IMR-90 (cell line): Measurements from ENCODE around the gene RBFOX2. TPM values are rescaled to one million over a fixed set of nuclear protein-coding genes. Genes with fewer than 3 reads are reported as not detected.

Source experiments
- ATAC-seq: fragments of 200-7000 bp; cut with Tn5 transposase; 2 replicates; pipeline ENCODE4 v1.9.1; 2020; ENCODE audit warnings: low read depth, mild to moderate bottlenecking, moderate library complexity
- BruUV-seq: library from RNA; stranded (reverse); fragments of 400-500 nt; replicated peaks from 2 replicates; lab custom pipeline; 2021; lab: Mats Ljungman, UMichigan
- CTCF ChIA-PET: fragments of 300-600 bp; formaldehyde crosslinking; extraction: SDS; loops from one replicate; lab custom pipeline; 2021; ENCODE audit warnings: antibody characterized with exemption; lab: Yijun Ruan, JAX
- POLR2A ChIA-PET: fragments of 300-600 bp; sonication (Branson Sonifier 250); formaldehyde crosslinking; loops from one replicate; lab custom pipeline; 2022; ENCODE audit warnings: antibody characterized with exemption; ENCODE audit not compliant: unreplicated experiment; lab: Charles Lee
- DNase-seq: peaks from one replicate; pipeline ENCODE4 v3.0.0; 2013
- H2AFZ ChIP-seq: replicated peaks from 2 replicates; pipeline ENCODE3; 2013; ENCODE audit warnings: low read length, mild to moderate bottlenecking; ENCODE audit not compliant: poor library complexity
- H2AK5ac ChIP-seq: 2 replicates; pipeline ENCODE4 v1.6.1; 2013; ENCODE audit warnings: low read depth, low read length, inconsistent platforms
- H2AK9ac ChIP-seq: replicated peaks from 2 replicates; pipeline ENCODE3; 2013; ENCODE audit warnings: mild to moderate bottlenecking, low read depth, low read length, moderate library complexity; ENCODE audit not compliant: poor library complexity
- H2BK120ac ChIP-seq: 2 replicates; pipeline ENCODE4 v1.6.1; 2013; ENCODE audit warnings: low read depth, low read length, inconsistent platforms
- H2BK15ac ChIP-seq: 3 replicates; pipeline ENCODE4 v1.6.1; 2013; ENCODE audit warnings: low read depth, low read length, inconsistent platforms
- H2BK20ac ChIP-seq: 2 replicates; pipeline ENCODE4 v1.6.1; 2013; ENCODE audit warnings: low read depth, mild to moderate bottlenecking, inconsistent platforms, low read length, moderate library complexity
- H2BK5ac ChIP-seq: 2 replicates; pipeline ENCODE4 v1.6.1; 2013; ENCODE audit warnings: mild to moderate bottlenecking, low read depth, low read length, inconsistent platforms; ENCODE audit not compliant: poor library complexity, severe bottlenecking
- H3K14ac ChIP-seq: replicated peaks from 2 replicates; pipeline ENCODE4 v1.6.1; 2013; ENCODE audit warnings: low read depth, low read length, inconsistent platforms
- H3K18ac ChIP-seq: 2 replicates; pipeline ENCODE4 v1.6.1; 2013; ENCODE audit warnings: low read depth, low read length, control low read depth
- H3K23ac ChIP-seq: 2 replicates; pipeline ENCODE4 v1.6.1; 2013; ENCODE audit warnings: low read depth, low read length, inconsistent platforms
- H3K27ac ChIP-seq: 2 replicates; pipeline ENCODE4 v1.5.1; 2013; ENCODE audit warnings: mild to moderate bottlenecking, control low read depth, low read length; ENCODE audit not compliant: insufficient read depth
- H3K27me3 ChIP-seq: 2 replicates; pipeline ENCODE4 v1.6.1; 2013; ENCODE audit warnings: low read length; ENCODE audit not compliant: control insufficient read depth, insufficient read depth
- H3K36me3 ChIP-seq: 2 replicates; pipeline ENCODE4 v1.6.1; 2013; ENCODE audit warnings: low read length, mixed read lengths; ENCODE audit not compliant: control insufficient read depth, insufficient read depth
- H3K4ac ChIP-seq: 2 replicates; pipeline ENCODE4 v1.6.1; 2013; ENCODE audit warnings: low read depth, low read length, inconsistent platforms
- H3K4me1 ChIP-seq: 2 replicates; pipeline ENCODE4 v1.6.1; 2013; ENCODE audit warnings: low read length, mixed read lengths; ENCODE audit not compliant: control insufficient read depth, insufficient read depth
- H3K4me2 ChIP-seq: 2 replicates; pipeline ENCODE4 v1.6.1; 2013; ENCODE audit warnings: low read depth, mild to moderate bottlenecking, control low read depth, low read length, moderate library complexity
- H3K4me3 ChIP-seq: 2 replicates; pipeline ENCODE4 v1.5.1; 2013; ENCODE audit warnings: low read depth, mild to moderate bottlenecking, control low read depth, low read length, moderate library complexity; ENCODE audit not compliant: insufficient read depth
- H3K56ac ChIP-seq: 2 replicates; pipeline ENCODE4 v1.6.1; 2013; ENCODE audit warnings: low read length, inconsistent platforms; ENCODE audit not compliant: insufficient read depth; ENCODE audit errors: extremely low read depth
- H3K79me1 ChIP-seq, 2 experiments: 2 replicates each; pipeline ENCODE4 v1.6.1; 2013; ENCODE audit warnings: low read length in 2 of 2, inconsistent platforms in 1 of 2, low read depth in 1 of 2
- H3K9ac ChIP-seq: 2 replicates; pipeline ENCODE4 v1.6.1; 2013; ENCODE audit warnings: low read depth, low read length, control low read depth
- H3K9me1 ChIP-seq: 2 replicates; pipeline ENCODE4 v1.6.1; 2013; ENCODE audit warnings: low read length, inconsistent platforms; ENCODE audit not compliant: insufficient read depth
- H3K9me3 ChIP-seq: 2 replicates; pipeline ENCODE4 v1.6.1; 2013; ENCODE audit warnings: low read length; ENCODE audit not compliant: control insufficient read depth, insufficient read depth
- H4K20me1 ChIP-seq: 2 replicates; pipeline ENCODE4 v1.6.1; 2013; ENCODE audit warnings: low read length, inconsistent platforms; ENCODE audit not compliant: insufficient read depth
- H4K5ac ChIP-seq: 2 replicates; pipeline ENCODE4 v1.6.1; 2013; ENCODE audit warnings: mild to moderate bottlenecking, low read depth, low read length, control low read depth
- H4K8ac ChIP-seq, 2 experiments: 2 replicates each; pipeline ENCODE4 v1.6.1; 2013; ENCODE audit warnings: low read depth in 2 of 2, low read length in 2 of 2, control low read depth in 1 of 2, inconsistent platforms in 1 of 2
- H4K91ac ChIP-seq: 2 replicates; pipeline ENCODE4 v1.6.1; 2013; ENCODE audit warnings: low read depth, low read length, inconsistent platforms; ENCODE audit not compliant: insufficient read depth
- FOS ChIP-seq: fragments of 150-350 bp; IDR thresholded peaks from 2 replicates; pipeline ENCODE4 v1.6.1; 2016; ENCODE audit warnings: low read depth, low read length
- MAFK ChIP-seq: IDR thresholded peaks from 2 replicates; pipeline ENCODE4 v1.6.1; 2012; ENCODE audit warnings: low read depth, low read length, improper control_type of control experiment
- POLR2A ChIP-seq: IDR thresholded peaks from 2 replicates; pipeline ENCODE4 v1.6.1; 2012; ENCODE audit warnings: mild to moderate bottlenecking, low read depth, low read length
- RAD21 ChIP-seq: IDR thresholded peaks from 2 replicates; pipeline ENCODE4 v1.6.1; 2012; ENCODE audit warnings: low read length, improper control_type of control experiment
- RFX5 ChIP-seq: IDR thresholded peaks from 2 replicates; pipeline ENCODE4 v1.8.0; 2012; ENCODE audit warnings: low read depth, mild to moderate bottlenecking, low read length, moderate library complexity
- SMC3 ChIP-seq: fragments of 150-350 bp; IDR thresholded peaks from 2 replicates; pipeline ENCODE4 v1.6.1; 2016; ENCODE audit warnings: low read depth, mild to moderate bottlenecking, antibody characterized with exemption, low read length, moderate library complexity
- WGBS, 2 experiments: methylation state at CpG; one replicate each; pipeline versions ENCODE4 v1.1.5 to v1.1.7; 2013; ENCODE audit warnings: missing lambda C conversion rate in 2 of 2; ENCODE audit not compliant: insufficient read length in 1 of 2; ENCODE audit errors: extremely low coverage in 2 of 2; 5-methylcytosine and 5-hydroxymethylcytosine counted together
- dilution Hi-C: fragments of 300-500 bp; cut with HindIII; formaldehyde crosslinking; loops from one replicate; pipeline ENCODE4 v1.14.3; 2018; ENCODE audit warnings: low sequenced_read_pairs; ENCODE audit not compliant: unreplicated experiment
- in situ Hi-C: fragments of 300-500 bp; cut with MboI; formaldehyde crosslinking; loops from 3 replicates; pipeline ENCODE4 v1.14.3; 2019; ENCODE audit warnings: low sequenced_read_pairs, inconsistent platforms, mixed read lengths
- intact Hi-C: fragments of 100-400 bp; cut with micrococcal nuclease; formaldehyde crosslinking; loops from 2 replicates; pipeline ENCODE4 v1.10.0; 2022
- polyA plus RNA-seq, 3 experiments: library from polyadenylated mRNA; depleted of rRNA; stranded (reverse); fragments of >200 nt; gene quantifications; 2 replicates each; pipeline ENCODE4 v1.2.3, GENCODE V29; 2012; ENCODE audit warnings: low replicate concordance in 1 of 3
- total RNA-seq: library from RNA; depleted of rRNA; stranded (reverse); fragments of >200 nt; gene quantifications from 2 replicates; pipeline ENCODE4 v1.2.3, GENCODE V29; 2012

The RBFOX2 gene
- total and polyA plus RNA-seq, 2 of the 4 experiments (the other 2 are of a cell fraction), result 146 to 178 TPM

DNA sequence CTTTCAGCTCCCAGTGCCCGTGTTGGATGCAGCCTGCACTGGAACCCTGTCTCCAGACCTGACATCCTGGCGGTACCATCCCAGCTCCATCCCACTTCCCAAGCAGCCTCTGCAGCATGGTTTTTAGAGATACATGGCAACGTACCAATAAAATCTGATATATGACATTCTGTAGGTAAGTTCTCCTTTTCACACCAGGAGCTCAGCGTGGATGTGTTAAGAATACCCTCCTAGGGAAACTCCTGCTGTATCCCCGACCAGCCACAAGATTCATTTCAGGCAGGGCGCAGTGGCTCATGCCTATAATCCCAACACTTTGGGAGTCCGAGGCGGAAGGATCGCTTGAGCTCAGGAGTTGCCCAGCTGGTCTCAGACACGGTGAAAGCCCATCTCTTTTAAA lies 295.6 kb downstream of the RBFOX2 start:
- BruUV-seq, result no TSS peak
- H3K9me1 ChIP-seq, result peaks cover 4% of the 10 kb centered on the region; the same call in 1 of the 2 replicates
- WGBS, 2 experiments, result 80% methylated on average over 1 of the region's 10 CpGs; no CpG with 5 or more reads in 1 of the 2 experiments
- no peaks in the 10 kb centered on the region for H3K4me1 ChIP-seq
- no peak overlapping the region for H3K23ac ChIP-seq
- no peak overlapping the region for H2BK15ac ChIP-seq
- H3K79me1 ChIP-seq, result no peaks in the 10 kb centered on the region
- H2BK120ac ChIP-seq, result no peak overlapping the region
- dilution Hi-C loops (no loop called here), in situ Hi-C loops (no loop called here), intact Hi-C loops (no loop called here)
- H2AK9ac ChIP-seq, result no peak overlapping the region
- H4K5ac ChIP-seq, result no peak overlapping the region
- H3K9me3 ChIP-seq, result no peaks in the 10 kb centered on the region
- H2BK20ac ChIP-seq, result no peak overlapping the region
- H3K56ac ChIP-seq, result no peak overlapping the region
- H4K91ac ChIP-seq, result no peak overlapping the region
- H3K4me3 ChIP-seq, result no peak overlapping the region
- no peaks in the 10 kb centered on the region for H4K20me1 ChIP-seq
- no peak overlapping the region for H4K8ac ChIP-seq
- H2AK5ac ChIP-seq, result no peak overlapping the region
- no peak overlapping the region for H2AFZ ChIP-seq
- no peak overlapping the region for H2BK5ac ChIP-seq
- ChIA-PET POLR2A (no interaction called here), CTCF (no interaction called here)
- no peak overlapping the region for H3K14ac ChIP-seq
- no peak overlapping the region for H3K4ac ChIP-seq
- no peaks in the 10 kb centered on the region for H3K27me3 ChIP-seq
- no peak for TF ChIP-seq FOS
- TF ChIP-seq POLR2A, result no peak
- TF ChIP-seq SMC3, result no peak
- no peak for TF ChIP-seq MAFK
- TF ChIP-seq RFX5, result no peak
- TF ChIP-seq RAD21, result no peak
- ATAC-seq (no peak), DNase-seq (no peak)
- no peak overlapping the region for H3K18ac ChIP-seq
- H3K36me3 ChIP-seq, result peaks cover 11% of the 10 kb centered on the region
- H3K4me2 ChIP-seq, result no peak overlapping the region
- no peak overlapping the region for H3K27ac ChIP-seq
- H3K9ac ChIP-seq, result no peak overlapping the region
